NB4 (cell line): ENCODE data around the gene FAM98A.

Source experiments
- DNase-seq: peaks from one replicate; pipeline ENCODE4 v3.0.0; 2010; ENCODE audit warnings: low read depth
- H3K4me3 ChIP-seq: one replicate; pipeline ENCODE4 v1.5.1; 2011; ENCODE audit warnings: mild to moderate bottlenecking, low read depth, low read length, moderate library complexity
- MYC ChIP-seq: IDR thresholded peaks from 2 replicates; pipeline ENCODE4 v1.6.1; 2011; ENCODE audit warnings: low read depth, low read length
- POLR2A ChIP-seq: IDR thresholded peaks from 2 replicates; pipeline ENCODE4 v1.6.1; 2011; ENCODE audit warnings: mild to moderate bottlenecking; ENCODE audit not compliant: insufficient read length; ENCODE audit errors: extremely low read depth
- TF ChIP-seq, protein P1 (sequence below): IDR thresholded peaks from 2 replicates; pipeline ENCODE4 v1.6.1; 2011; ENCODE audit warnings: low read depth, low read length
- TF ChIP-seq, protein P2 (sequence below): IDR thresholded peaks from one replicate; pipeline ENCODE4 v1.5.1; 2012; ENCODE audit warnings: low read depth, low read length

Gene FAM98A

DNA sequence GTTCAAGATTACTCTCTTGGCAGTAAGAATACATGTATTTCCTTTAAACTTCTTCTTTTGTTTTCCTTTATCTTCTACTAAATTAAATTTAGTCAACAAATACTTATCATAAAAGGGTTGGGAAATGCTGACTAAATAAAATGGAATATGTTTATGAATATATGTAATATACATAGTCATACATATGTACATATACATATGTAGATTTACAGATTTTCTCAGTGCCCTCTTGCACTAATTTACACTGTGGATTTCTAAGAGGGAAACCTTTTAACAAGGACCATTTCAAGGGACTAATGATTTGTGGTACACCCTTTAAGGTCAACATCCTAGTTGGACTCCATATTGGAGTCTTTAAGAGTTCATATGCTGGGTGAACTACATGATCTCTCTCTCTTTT is 37.2 kb downstream of the FAM98A start:
- DNase-seq = no peak
- no peak overlapping the region for H3K4me3 ChIP-seq
- TF ChIP-seq POLR2A (no peak), MYC (no peak)
- TF ChIP-seq, protein P1, sequence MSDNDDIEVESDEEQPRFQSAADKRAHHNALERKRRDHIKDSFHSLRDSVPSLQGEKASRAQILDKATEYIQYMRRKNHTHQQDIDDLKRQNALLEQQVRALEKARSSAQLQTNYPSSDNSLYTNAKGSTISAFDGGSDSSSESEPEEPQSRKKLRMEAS = no peak
- TF ChIP-seq, protein P2, sequence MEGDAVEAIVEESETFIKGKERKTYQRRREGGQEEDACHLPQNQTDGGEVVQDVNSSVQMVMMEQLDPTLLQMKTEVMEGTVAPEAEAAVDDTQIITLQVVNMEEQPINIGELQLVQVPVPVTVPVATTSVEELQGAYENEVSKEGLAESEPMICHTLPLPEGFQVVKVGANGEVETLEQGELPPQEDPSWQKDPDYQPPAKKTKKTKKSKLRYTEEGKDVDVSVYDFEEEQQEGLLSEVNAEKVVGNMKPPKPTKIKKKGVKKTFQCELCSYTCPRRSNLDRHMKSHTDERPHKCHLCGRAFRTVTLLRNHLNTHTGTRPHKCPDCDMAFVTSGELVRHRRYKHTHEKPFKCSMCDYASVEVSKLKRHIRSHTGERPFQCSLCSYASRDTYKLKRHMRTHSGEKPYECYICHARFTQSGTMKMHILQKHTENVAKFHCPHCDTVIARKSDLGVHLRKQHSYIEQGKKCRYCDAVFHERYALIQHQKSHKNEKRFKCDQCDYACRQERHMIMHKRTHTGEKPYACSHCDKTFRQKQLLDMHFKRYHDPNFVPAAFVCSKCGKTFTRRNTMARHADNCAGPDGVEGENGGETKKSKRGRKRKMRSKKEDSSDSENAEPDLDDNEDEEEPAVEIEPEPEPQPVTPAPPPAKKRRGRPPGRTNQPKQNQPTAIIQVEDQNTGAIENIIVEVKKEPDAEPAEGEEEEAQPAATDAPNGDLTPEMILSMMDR = no peak

DNA sequence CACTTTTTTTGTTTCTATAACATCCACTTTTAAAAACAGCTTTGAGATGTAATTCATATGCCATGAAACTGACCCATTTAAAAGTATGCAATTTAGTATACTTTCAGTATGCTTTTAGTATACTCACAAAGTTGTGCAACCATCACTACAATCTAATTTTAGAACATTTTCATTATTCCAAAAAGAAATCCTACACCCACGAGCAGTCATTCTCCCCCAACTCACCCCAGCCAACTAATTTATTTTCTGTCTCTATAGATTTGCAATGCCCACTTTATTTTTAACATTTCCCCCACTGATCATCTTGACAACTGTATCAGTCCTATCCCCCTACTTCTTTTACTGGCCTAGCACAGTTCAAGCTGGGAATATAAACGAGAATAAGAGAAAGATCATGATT is 39.1 kb downstream of the FAM98A start:
- TF ChIP-seq, protein P1 = no peak
- TF ChIP-seq, protein P2 = no peak

DNA sequence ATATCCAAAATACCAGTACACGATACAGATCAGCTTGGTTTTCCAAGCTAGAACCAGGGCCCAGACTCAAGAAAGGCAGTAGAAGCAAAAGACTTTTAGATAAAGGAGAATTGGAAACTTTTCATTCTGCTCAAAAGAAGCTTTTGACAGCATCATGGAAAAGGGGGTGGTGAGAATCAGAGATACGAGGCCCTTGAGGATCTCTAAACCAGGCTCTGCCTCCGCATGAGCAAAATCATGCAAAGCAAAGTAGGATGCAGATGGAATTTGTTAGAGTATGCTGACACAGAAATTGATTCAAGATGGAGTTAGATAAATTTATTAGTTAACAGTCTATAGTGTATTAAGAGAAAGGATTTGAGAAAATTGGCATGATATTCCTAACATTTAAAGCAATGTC is 39.8 kb downstream of the FAM98A start:
- no peak overlapping the region for H3K4me3 ChIP-seq
- TF ChIP-seq, protein P2 = no peak
- TF ChIP-seq, protein P1 = no peak
- no peak for TF ChIP-seq POLR2A
- TF ChIP-seq MYC = no peak
- no peak for DNase-seq

More for the DNA sequence above, 39.1 kb downstream of the FAM98A start:
- no peak for DNase-seq
- H3K4me3 ChIP-seq = no peak overlapping the region

DNA sequence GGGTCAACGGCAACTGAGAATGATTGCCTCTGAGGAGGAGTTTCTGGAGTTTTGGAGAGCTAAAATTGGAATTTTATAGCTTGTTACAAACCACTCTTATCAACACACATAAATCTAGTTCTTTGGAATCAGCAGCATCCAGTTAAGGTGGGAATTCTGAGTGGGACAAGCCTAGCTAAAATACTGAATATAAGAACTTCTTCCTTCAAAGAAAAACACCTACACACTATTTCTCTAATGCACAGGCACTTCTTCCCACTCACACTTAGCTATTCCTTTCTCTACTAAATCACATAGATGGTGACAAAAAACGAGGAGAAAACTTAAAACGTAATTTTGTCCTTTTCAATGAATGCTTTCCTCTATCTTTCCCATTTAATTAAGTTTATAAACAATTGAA is 43.4 kb downstream of the FAM98A start:
- H3K4me3 ChIP-seq = no peak overlapping the region
- no peak for DNase-seq

DNA sequence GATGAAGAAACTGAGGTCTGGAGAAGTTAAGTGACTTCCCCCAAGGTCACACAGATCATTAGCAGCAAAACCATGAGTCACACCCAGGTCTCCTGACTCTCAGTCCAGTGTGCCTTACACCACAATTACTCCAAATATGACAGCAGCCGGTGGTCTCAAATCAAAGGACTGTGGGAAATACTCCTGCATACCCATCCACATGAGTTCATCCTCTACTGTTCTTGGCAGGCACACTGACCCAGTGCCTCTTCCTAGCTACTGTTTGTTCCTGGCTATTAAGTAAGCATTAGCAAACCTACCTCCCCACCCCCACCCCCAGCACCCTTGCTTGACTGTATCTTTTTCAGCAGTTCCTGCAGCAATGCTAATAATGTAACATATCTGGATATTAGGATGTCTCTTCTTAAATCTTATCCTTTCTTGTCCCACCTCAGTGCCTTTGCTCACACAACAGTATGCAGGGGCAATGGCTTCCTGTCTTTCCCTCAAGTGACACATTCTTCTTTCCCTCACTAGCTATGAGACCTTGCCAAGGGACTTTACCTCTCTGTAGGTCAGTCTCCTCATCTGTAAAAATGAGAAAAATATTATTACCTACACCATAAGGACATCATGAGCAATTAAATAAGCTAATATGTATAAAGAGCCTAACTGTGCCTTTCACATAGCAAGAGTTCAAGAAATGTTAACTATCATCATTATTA is 46.2 kb downstream of the FAM98A start:
- no peak overlapping the region for H3K4me3 ChIP-seq
- TF ChIP-seq, protein P2 = no peak
- TF ChIP-seq, protein P1 = no peak
- TF ChIP-seq MYC = no peak
- TF ChIP-seq POLR2A = no peak
- peak; percentile 56 for DNase-seq

More for the DNA sequence above, 43.4 kb downstream of the FAM98A start:
- TF ChIP-seq, protein P2 = no peak
- TF ChIP-seq POLR2A (no peak), MYC (no peak)
- TF ChIP-seq, protein P1 = no peak
